HG03280 (cell line): ENCODE measurements around the gene PHLDA1.
A peak's percentile ranks its signal among the peaks of the same experiment; 100 is the strongest.

ENCODE experiments used
- ATAC-seq: cut with Tn5 transposase; IDR thresholded peaks from one replicate; pipeline ENCODE4 v1.9.1; 2021; ENCODE audit warnings: mild to moderate bottlenecking, moderate library complexity; ENCODE audit not compliant: unreplicated experiment

Gene PHLDA1

GRCh38 chr12:76031414-76032042, at the start of gene PHLDA1:
TSS of gene PHLDA1 (minus strand) at chr12:76031776.
- ATAC-seq, result peak; percentile 82

DNA sequence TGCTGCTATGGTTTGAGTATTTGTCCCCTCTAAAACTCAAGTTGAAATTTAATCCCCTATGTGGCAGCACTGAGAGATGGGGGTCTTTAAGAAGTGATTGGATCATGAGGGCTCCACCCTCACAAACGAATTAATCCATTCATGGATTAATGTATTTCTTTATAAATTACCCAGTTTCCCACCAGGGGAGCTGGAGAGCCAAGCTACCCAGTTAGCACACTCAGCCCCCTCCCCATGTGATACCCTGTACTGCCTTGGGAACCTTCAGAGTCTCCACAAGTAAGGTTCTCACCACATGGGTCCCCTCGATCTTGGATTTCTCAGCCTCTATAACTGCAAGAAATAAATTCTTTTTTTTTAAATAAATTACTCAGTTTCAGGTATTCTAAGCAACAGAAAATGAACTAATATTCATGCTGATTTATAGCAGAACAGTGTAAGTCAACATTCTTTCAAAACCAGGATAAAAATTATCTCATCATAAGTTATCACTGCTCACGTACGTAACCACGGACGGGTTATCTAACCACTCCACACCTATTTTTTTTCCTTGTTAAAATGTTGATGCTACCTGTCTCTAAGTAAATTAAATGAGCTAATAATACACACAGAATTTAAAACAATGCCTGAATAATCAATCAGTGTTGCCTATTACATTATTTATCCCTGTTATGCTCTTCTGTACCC, 49.3 kb upstream of the PHLDA1 start:
- ATAC-seq, result no peak

DNA sequence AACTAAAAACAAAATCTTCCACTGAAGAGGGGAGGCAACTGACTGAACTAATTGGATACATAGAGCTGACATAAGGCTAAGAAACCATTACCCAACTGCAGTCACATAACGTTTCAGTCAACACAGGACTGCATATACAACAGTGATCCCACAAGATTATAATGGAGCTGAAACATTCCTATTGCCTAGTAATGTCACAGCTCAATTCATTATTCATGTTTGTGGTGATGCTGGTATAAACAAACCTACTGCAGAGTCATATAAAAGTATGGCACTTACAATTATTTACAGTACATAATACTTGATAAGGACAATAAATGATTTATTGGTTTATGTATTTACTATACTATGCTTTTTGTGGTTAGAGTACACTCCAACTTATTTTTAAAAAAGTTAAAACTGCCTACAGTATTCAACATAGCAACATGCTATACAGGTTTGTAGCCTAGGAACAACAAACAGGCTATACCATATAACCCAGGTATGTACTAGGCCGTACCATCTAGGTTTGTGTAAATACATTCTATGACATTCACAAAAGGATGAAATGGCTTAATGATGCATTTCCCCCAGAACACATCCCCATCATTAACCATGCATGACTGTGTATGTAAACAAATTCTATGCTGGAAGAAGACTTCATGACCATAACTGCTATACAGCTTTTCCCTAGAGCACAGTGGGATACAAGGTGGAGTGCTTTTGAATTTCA, 48.6 kb upstream of the PHLDA1 start:
- no peak for ATAC-seq

- ATAC-seq, result no peak
Measured at GRCh38 chr12:76078748-76079147, 47.2 kb upstream of the PHLDA1 start.

DNA sequence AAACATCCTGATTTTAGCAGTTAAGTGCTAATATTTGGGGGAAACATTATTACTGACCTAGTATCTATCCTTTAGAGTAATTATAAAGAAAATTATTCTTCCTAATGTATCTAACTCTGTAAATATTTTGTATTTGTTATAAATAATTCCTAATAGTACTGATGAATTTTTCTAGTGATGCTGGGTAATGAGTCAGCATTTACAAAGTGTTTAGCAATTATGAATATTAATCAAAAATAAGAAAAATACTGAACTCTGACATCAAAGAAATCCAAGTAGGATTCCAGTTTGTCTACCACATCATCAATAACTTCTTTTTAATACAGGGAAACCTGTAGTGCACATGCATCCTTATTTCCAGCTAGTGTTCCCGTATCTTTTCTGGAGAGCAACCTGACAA, 43.9 kb upstream of the PHLDA1 start:
- no peak for ATAC-seq

DNA sequence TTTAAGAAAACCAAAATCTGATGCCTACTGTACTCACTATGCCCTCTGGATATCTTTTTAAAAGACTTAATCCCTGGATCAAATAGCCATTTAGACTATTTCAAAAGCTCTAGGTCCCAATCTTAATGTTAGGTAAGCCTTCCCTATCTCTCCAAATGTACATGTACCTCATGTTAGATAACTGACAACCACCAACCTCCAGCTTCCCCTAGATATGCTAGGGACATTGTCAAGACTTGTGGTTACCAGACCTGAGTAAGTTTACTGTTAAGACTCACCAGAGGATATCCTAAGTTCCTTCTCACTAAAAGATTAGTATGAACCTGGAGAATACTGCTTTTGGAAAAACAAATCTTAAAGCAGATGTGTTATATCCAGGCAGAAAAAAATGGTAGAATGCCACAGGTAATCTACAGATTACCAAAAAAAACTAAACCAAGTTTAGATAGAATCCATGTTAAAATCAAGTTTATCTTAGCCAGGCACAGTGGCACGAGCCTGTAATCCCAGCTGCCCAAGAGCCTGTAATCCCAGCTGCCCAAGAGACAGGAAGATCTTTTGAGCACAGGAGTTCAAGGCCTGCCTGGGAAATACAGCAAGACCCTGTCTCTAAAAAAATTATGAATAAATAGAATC, 43.2 kb upstream of the PHLDA1 start:
- ATAC-seq, result no peak

DNA sequence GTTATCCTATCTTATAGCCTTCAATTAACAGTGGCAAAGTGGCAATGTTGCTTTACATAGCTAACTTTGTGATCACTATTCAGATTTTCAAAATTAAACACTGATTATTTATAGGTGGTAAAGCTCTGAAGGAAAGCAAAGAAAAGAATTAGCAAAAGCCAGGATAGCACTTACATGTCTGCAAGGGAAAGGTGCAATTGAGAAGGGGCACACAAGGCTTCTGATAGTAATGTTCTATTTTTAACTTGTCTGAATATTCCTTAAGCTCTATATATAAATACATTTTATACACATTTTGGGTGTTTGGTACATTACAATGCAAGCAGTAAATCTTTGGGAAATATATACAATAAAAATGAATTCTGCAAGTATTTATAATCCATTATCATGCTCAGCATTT, 42.0 kb upstream of the PHLDA1 start:
- ATAC-seq, result no peak

- ATAC-seq, result no peak
Measured at GRCh38 chr12:76072568-76072967, 41.0 kb upstream of the PHLDA1 start.

- ATAC-seq, result no peak
Measured at GRCh38 chr12:76069339-76069738, 37.8 kb upstream of the PHLDA1 start.

DNA sequence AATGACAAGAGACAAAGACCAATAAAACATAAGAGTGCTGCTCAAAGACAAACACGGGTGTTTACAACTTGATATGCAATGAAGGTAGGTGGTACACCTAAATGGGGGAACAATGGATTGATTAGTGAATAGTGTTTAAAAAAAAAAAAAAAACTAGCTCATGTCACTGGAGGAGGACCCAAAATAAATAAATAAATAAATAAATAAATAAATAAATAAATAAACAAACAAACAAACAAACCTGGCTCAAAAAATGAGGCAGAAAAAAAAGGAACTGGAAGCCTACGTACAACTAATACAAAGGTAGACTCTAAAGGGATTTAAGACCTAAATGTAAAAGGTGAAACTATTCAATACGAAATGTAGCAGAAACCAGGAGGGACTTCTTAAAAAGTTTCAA, 34.3 kb upstream of the PHLDA1 start:
- ATAC-seq, result no peak

GRCh38 chr12:76064904-76065303, 33.3 kb upstream of the PHLDA1 start:
- no peak for ATAC-seq

DNA sequence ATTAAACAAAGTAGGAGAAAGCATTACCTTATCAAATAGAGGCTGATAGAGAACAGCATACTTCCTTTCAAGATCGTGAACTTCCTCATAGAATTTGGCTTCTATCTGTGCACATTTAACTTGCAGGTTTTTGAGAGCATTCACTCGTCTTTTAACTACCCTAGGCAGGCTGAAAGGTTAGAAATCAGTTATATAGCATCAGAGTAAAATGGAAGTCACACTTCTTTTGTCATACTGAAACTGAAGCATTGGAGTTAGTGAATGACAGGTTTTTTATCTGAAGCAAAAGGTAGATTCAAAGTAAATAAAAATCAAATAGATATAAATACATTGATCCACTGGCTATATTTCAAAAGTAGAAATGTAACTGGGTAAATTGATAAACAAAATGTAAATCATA, 28.5 kb upstream of the PHLDA1 start:
- no peak for ATAC-seq

- no peak for ATAC-seq
Measured at GRCh38 chr12:76057326-76057725, 25.8 kb upstream of the PHLDA1 start.

DNA sequence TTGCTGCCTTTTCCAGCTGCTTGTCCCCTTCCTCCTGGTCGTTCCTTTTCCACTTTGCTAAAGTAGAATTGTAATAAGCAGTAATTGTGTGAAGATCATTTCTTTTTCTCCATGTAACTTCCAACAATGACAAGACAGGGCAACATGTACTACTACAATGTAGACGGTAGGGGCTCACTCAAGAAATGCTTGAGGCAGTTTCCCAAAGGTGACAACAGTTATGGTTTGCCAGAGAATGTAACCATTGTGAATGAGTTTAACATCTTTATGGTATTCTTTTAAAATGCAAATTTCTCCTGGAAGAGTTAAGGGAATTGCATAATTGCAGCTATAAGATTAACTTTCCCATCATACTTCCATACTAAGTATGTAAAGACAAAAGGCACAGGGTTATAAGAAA, 23.8 kb upstream of the PHLDA1 start:
- no peak for ATAC-seq

GRCh38 chr12:76049575-76050251, 18.1 kb upstream of the PHLDA1 start:
- ATAC-seq, result no peak

GRCh38 chr12:76047742-76048141, 16.2 kb upstream of the PHLDA1 start:
- no peak for ATAC-seq

GRCh38 chr12:76047060-76047459, 15.5 kb upstream of the PHLDA1 start:
- ATAC-seq, result no peak

- ATAC-seq, result no peak
Measured at GRCh38 chr12:76043377-76043776, 11.8 kb upstream of the PHLDA1 start.

- no peak for ATAC-seq
Measured at GRCh38 chr12:76042147-76042546, 10.6 kb upstream of the PHLDA1 start.

DNA sequence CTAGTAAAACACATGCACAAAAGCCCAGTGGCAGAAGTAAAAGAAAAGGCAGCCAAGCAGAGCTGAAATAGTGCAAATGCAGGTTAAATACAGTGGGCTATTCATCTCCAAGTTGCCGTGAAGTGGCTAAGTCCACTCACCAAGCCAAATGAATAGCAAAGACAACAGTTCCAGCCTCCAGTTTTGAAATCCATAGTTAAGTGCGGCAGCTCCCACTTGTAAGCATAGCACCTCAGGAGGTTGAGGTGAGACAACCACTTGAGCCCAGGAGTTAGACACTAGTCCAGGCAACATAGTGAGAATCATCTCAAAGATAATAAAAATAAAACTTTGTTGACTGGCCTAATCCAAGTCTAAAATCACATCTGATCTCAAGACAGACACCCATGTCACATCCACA, 9.8 kb upstream of the PHLDA1 start:
- ATAC-seq, result no peak

DNA sequence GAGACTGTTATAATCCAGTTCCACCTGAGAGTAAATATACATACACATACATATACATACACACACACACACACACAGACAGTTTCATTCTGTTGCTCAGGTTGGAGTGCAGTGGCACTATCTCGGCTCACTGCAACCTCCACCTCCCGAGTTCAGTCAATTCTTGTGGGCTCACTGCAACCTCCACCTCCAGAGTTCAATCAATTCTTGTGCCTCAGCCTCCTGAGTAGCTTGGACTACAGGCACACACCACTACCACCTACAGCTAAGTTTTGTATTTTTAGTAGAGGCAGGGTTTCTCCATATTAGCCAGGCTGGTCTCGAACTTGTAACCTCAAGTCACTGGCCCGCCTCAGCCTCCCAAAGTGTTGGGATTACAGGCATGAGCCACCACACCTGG, 8.9 kb upstream of the PHLDA1 start:
- no peak for ATAC-seq
